Keratinocyte (primary cell): Measurements from ENCODE around the gene SEMA3A. TPM values are rescaled to one million over a fixed set of nuclear protein-coding genes. Genes with fewer than 3 reads are reported as not detected.

Source experiments
- DNase-seq: peaks from one replicate; pipeline ENCODE4 v3.0.0-alpha.2; 2011; ENCODE audit warnings: low read depth, missing footprints, low spot score
- FAIRE-seq: peaks from 2 replicates; lab custom pipeline; 2011; peaks lifted over from hg19 to GRCh38; lab: Jason Lieb, UNC
- H2AFZ ChIP-seq: 2 replicates; pipeline ENCODE4 v1.6.0; 2012; ENCODE audit warnings: low read length, control low read depth, inconsistent platforms; ENCODE audit not compliant: control insufficient read depth
- H3K27ac ChIP-seq: 2 replicates; pipeline ENCODE4 v1.5.1; 2011; ENCODE audit warnings: low read length; ENCODE audit not compliant: control insufficient read depth, insufficient read depth
- H3K27me3 ChIP-seq: 3 replicates; pipeline ENCODE4 v1.6.0; 2011; ENCODE audit warnings: low read length; ENCODE audit not compliant: control insufficient read depth, insufficient read depth; ENCODE audit errors: extremely low read depth
- H3K36me3 ChIP-seq, 2 experiments: 2 replicates in 1 of 2; 3 replicates in 1 of 2; pipeline ENCODE4 v1.5.1; 2011; ENCODE audit warnings: low read length in 2 of 2, mild to moderate bottlenecking in 1 of 2; ENCODE audit not compliant: control insufficient read depth in 2 of 2, insufficient read depth in 2 of 2; ENCODE audit errors: extremely low read depth in 1 of 2
- H3K4me1 ChIP-seq: 3 replicates; pipeline ENCODE4 v1.5.1; 2011; ENCODE audit warnings: low read length; ENCODE audit not compliant: control insufficient read depth, insufficient read depth; ENCODE audit errors: extremely low read depth
- H3K4me2 ChIP-seq: 3 replicates; pipeline ENCODE4 v1.6.0; 2011; ENCODE audit warnings: low read depth, low read length; ENCODE audit not compliant: control insufficient read depth, insufficient read depth; ENCODE audit errors: extremely low read depth
- H3K4me3 ChIP-seq, 3 experiments: fragments of 200-600 bp in 1 of 3; sonication (generic) in 1 of 3; 2 replicates in 2 of 3; 3 replicates in 1 of 3; pipeline ENCODE4 v1.5.1; 2011 to 2016; ENCODE audit warnings: low read length in 3 of 3, mild to moderate bottlenecking in 3 of 3, control low read depth in 2 of 3, inconsistent platforms in 1 of 3, low read depth in 1 of 3, mixed read lengths in 1 of 3, mixed run types in 1 of 3, moderate library complexity in 1 of 3; ENCODE audit not compliant: control insufficient read depth in 2 of 3, insufficient read depth in 2 of 3; ENCODE audit errors: extremely low read depth in 1 of 3
- H3K79me2 ChIP-seq: 2 replicates; pipeline ENCODE4 v1.6.0; 2012; ENCODE audit warnings: low read length; ENCODE audit not compliant: control insufficient read depth, insufficient read depth
- H3K9ac ChIP-seq: 3 replicates; pipeline ENCODE4 v1.6.0; 2011; ENCODE audit warnings: low read length; ENCODE audit not compliant: control insufficient read depth, insufficient read depth; ENCODE audit errors: extremely low read depth
- H3K9me1 ChIP-seq: 3 replicates; pipeline ENCODE4 v1.6.0; 2011; ENCODE audit warnings: low read length; ENCODE audit not compliant: control insufficient read depth, insufficient read depth; ENCODE audit errors: extremely low read depth
- H3K9me3 ChIP-seq: 2 replicates; pipeline ENCODE4 v1.5.1; 2012; ENCODE audit warnings: low read depth, low read length; ENCODE audit not compliant: control insufficient read depth
- H4K20me1 ChIP-seq: 3 replicates; pipeline ENCODE4 v1.6.0; 2011; ENCODE audit warnings: low read length; ENCODE audit not compliant: control insufficient read depth, insufficient read depth; ENCODE audit errors: extremely low read depth
- EZH2 ChIP-seq: IDR thresholded peaks from one replicate; pipeline ENCODE4 v1.6.1; 2012; ENCODE audit warnings: inconsistent platforms, mild to moderate bottlenecking, low read length, moderate library complexity
- dilution Hi-C: fragments of 300-500 bp; cut with MboI; formaldehyde crosslinking; loops from one replicate; pipeline ENCODE4 v1.7.0; 2020; ENCODE audit warnings: low sequenced_read_pairs; ENCODE audit not compliant: extremely low pct_ligation_motif_present
- polyA plus RNA-seq, 5 experiments: library from polyadenylated mRNA; depleted of rRNA in 3 of 5; stranded (reverse) in 3 of 5; stranded (forward) in 1 of 5; unstranded in 1 of 5; fragments of >200 nt; gene quantifications; 1 replicate in 1 of 5; 2 replicates in 3 of 5; 3 replicates in 1 of 5; pipeline versions ENCODE4 v1.2.1 to v1.2.3, GENCODE V29; 2011 to 2012; ENCODE audit warnings: missing spikeins in 2 of 5, low read depth in 1 of 5, low replicate concordance in 1 of 5
- TF ChIP-seq, protein P1 (sequence below), 3 experiments: IDR thresholded peaks in 1 of 3; conservative IDR thresholded peaks in 1 of 3; optimal IDR thresholded peaks in 1 of 3; 2 replicates in 2 of 3; 3 replicates in 1 of 3; pipeline versions ENCODE3 to v1.5.1; 2011; ENCODE audit warnings: low read length in 3 of 3, mild to moderate bottlenecking in 3 of 3, moderate library complexity in 2 of 3, control low read depth in 1 of 3, inconsistent platforms in 1 of 3; ENCODE audit not compliant: insufficient read depth in 2 of 3; ENCODE audit errors: extremely low read depth in 1 of 3

Gene SEMA3A
- polyA plus RNA-seq, 1 donor (not counting 4 experiments of a cell fraction or from before 2014, with no cell fraction given), result 2.1 TPM

DNA sequence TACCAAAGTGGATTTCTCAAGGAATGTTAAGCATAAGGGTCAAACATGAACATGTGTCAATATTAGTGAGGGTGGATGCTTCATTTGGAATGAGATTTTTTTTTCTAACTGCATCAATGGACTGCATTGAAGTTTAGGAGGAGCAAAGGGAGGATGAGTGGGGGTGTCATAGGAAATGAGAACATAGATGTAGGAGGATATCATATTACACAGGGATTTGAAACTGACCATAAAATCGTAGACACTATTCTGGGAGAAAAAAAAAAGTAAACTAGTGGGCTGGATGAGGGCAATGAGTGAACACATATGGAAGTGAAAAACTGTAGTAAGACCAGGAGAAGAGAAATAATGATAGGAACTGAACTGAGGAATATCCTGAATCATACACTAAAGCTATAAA lies 109.4 kb downstream of the SEMA3A start:
- Histone ChIP-seq H3K36me3 (no peaks in the 10 kb centered on the region), H3K9me1 (no peaks in the 10 kb centered on the region), H3K4me3 (no peak overlapping the region), H3K27me3 (no peaks in the 10 kb centered on the region), H3K4me2 (no peak overlapping the region), H3K79me2 (no peaks in the 10 kb centered on the region), H3K27ac (no peak overlapping the region), H2AFZ (peak overlapping the region; percentile 60), H4K20me1 (no peaks in the 10 kb centered on the region), H3K9me3 (no peaks in the 10 kb centered on the region), H3K9ac (no peak overlapping the region), H3K4me1 (peaks cover 3% of the 10 kb centered on the region)
- no peak for FAIRE-seq
- dilution Hi-C loops, result no loop called here
- TF ChIP-seq, protein P1, sequence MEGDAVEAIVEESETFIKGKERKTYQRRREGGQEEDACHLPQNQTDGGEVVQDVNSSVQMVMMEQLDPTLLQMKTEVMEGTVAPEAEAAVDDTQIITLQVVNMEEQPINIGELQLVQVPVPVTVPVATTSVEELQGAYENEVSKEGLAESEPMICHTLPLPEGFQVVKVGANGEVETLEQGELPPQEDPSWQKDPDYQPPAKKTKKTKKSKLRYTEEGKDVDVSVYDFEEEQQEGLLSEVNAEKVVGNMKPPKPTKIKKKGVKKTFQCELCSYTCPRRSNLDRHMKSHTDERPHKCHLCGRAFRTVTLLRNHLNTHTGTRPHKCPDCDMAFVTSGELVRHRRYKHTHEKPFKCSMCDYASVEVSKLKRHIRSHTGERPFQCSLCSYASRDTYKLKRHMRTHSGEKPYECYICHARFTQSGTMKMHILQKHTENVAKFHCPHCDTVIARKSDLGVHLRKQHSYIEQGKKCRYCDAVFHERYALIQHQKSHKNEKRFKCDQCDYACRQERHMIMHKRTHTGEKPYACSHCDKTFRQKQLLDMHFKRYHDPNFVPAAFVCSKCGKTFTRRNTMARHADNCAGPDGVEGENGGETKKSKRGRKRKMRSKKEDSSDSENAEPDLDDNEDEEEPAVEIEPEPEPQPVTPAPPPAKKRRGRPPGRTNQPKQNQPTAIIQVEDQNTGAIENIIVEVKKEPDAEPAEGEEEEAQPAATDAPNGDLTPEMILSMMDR (optimal IDR thresholded peaks at IDR 0.05 in 1 of 3, IDR thresholded peaks at IDR 0.05 in 1 of 3, conservative IDR thresholded peaks at IDR 0.05 in 1 of 3; ENCODE audit: extremely low read depth in 1 of 3, insufficient read depth in 2 of 3, low read length in 3 of 3), result no peak
- no peak for TF ChIP-seq EZH2
- DNase-seq, result no peak

DNA sequence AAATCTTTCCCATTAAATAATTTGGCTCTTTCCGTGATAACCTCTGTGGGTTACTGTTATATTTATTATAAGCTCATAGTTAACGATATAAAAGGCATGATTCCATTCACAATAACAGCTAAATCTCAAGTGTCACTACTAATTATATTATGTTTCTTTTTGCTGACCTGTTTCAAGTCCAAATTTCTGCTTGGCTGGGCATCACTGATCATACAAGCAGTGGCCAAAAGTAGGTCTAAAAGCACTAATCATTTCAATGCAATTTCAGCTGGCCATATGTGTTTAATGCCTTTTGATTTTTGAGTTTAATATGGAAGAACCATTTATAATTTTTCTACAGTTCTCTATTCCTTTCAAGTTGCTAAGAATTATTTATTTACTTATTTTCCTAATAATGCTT lies 110.7 kb downstream of the SEMA3A start:
- no peak overlapping the region for H2AFZ ChIP-seq
- no peaks in the 10 kb centered on the region for H4K20me1 ChIP-seq
- H3K36me3 ChIP-seq, result no peaks in the 10 kb centered on the region
- no peak for DNase-seq
- TF ChIP-seq, protein P1 (optimal IDR thresholded peaks at IDR 0.05 in 1 of 3, IDR thresholded peaks at IDR 0.05 in 1 of 3, conservative IDR thresholded peaks at IDR 0.05 in 1 of 3; ENCODE audit: extremely low read depth in 1 of 3, insufficient read depth in 2 of 3, low read length in 3 of 3), result no peak
- no peak for TF ChIP-seq EZH2
- H3K4me1 ChIP-seq, result peaks cover 2% of the 10 kb centered on the region
- H3K9ac ChIP-seq, result no peak overlapping the region
- dilution Hi-C loops, result no loop called here
- no peak overlapping the region for H3K4me2 ChIP-seq
- no peak overlapping the region for H3K4me3 ChIP-seq
- no peak overlapping the region for H3K27ac ChIP-seq
- H3K9me1 ChIP-seq, result no peaks in the 10 kb centered on the region
- no peaks in the 10 kb centered on the region for H3K27me3 ChIP-seq
- H3K9me3 ChIP-seq, result no peaks in the 10 kb centered on the region
- FAIRE-seq, result no peak
- no peaks in the 10 kb centered on the region for H3K79me2 ChIP-seq
